Right kidney (tissue), 1 donor: ENCODE results near the gene GPR142.
"Not testable (repeated sequence)": the region's sequence is repeated elsewhere in the genome, so short reads cannot be mapped to it uniquely, and the experiment has no call there.

Experiments
- DNase-seq: peaks from one replicate; pipeline ENCODE4 v3.0.0-alpha.2; 2016

The GPR142 gene

GRCh38 chr17:74393346-74393942 lies 26.1 kb downstream of the GPR142 start:
- no peak for DNase-seq

GRCh38 chr17:74394275-74394950 lies 27.1 kb downstream of the GPR142 start:
- DNase-seq = no peak

GRCh38 chr17:74394977-74395376 lies 27.7 kb downstream of the GPR142 start:
- DNase-seq = no peak

GRCh38 chr17:74396567-74396966 lies 29.3 kb downstream of the GPR142 start:
- no peak for DNase-seq

- no peak for DNase-seq
Measured at GRCh38 chr17:74402048-74402447, 34.7 kb downstream of the GPR142 start.

- DNase-seq = no peak
Measured at GRCh38 chr17:74403512-74404137, 36.3 kb downstream of the GPR142 start.

- DNase-seq = no peak
Measured at GRCh38 chr17:74404218-74404617, 36.9 kb downstream of the GPR142 start.

GRCh38 chr17:74404789-74405188 lies 37.5 kb downstream of the GPR142 start:
- DNase-seq = no peak

GRCh38 chr17:74405311-74405710 lies 38.0 kb downstream of the GPR142 start:
- DNase-seq = not testable (repeated sequence)

- DNase-seq = no peak
Measured at GRCh38 chr17:74407384-74407783, 40.1 kb downstream of the GPR142 start.

- no peak for DNase-seq
Measured at GRCh38 chr17:74408262-74408661, 41.0 kb downstream of the GPR142 start.

GRCh38 chr17:74408815-74409214 lies 41.5 kb downstream of the GPR142 start:
- DNase-seq = no peak

GRCh38 chr17:74410001-74410443 lies 42.7 kb downstream of the GPR142 start:
- no peak for DNase-seq

GRCh38 chr17:74412581-74412980 lies 45.3 kb downstream of the GPR142 start:
- no peak for DNase-seq

GRCh38 chr17:74413491-74413890 lies 46.2 kb downstream of the GPR142 start:
- DNase-seq = no peak

GRCh38 chr17:74414510-74414909 lies 47.2 kb downstream of the GPR142 start:
- DNase-seq = no peak

- DNase-seq = no peak
Measured at GRCh38 chr17:74415608-74416396, 48.5 kb downstream of the GPR142 start.

GRCh38 chr17:74417178-74418045 lies 50.1 kb downstream of the GPR142 start:
- DNase-seq = no peak

- no peak for DNase-seq
Measured at GRCh38 chr17:74419928-74420411, 52.7 kb downstream of the GPR142 start.
